HG03354 (cell line): ENCODE results near the gene SLC26A6.

ENCODE experiments used
- ATAC-seq: cut with Tn5 transposase; IDR thresholded peaks from one replicate; pipeline ENCODE4 v1.9.1; 2021; ENCODE audit warnings: mild to moderate bottlenecking; ENCODE audit not compliant: unreplicated experiment, poor library complexity, severe bottlenecking

SLC26A6 gene

DNA sequence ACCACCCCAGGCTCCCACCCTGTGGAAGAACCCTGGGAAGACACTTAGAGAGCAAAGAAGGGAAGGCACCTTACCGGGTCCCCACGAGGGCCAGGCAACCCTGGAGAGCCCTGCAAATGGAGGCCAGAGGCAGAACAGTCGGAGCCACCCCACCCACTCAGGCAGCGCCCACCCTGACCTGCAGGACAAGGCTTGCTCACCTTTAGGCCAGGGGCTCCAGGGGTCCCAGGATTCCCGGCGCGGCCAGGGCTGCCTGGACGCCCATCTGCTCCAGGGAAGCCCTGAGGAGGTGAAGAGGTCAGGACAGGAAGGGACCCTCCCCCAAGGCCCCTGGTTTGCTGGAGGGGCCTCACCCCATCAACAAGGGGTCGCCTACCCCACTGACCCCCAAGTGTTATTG lies 50.4 kb downstream of the SLC26A6 start:
- no peak for ATAC-seq

DNA sequence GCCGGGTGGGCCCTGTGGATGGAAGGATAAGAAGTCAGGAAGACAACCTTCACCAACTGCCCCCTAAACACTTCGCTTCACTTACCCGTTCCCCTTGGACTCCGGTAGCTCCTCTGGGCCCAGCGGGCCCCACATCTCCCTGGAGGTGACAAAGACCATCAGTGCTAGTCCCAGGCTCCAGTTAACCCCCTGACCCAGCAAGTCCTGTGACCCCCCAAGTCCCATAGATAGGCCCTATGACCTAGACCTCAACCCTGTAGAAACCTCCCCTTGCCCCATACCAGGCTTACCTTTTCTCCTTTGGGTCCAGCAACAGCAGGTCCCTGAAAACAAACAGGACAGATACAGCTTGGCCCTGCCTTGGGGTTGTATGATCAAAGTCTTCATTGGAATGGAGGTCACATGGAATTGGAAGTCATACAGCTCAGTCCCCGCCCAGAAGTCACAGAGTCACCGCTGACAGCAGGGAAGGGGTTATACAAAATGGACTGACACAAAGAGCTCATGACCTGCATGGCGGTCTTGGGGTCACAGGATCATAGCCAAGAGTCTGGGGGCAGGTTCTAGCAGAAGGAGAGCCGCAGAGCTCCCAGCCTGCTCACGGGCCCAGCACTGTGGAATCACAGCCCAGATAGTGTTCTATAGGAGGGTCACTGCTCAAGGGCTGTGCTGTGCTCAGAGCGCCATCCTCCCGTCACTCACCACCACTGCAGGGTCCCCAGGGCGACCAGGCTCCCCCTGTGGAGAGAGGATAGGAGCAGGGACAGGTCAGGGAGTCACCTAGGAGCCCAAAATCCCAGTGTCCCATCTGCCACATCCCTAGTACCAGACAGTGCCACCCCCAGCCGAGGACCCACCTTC lies 53.4 kb downstream of the SLC26A6 start:
- ATAC-seq: no peak

DNA sequence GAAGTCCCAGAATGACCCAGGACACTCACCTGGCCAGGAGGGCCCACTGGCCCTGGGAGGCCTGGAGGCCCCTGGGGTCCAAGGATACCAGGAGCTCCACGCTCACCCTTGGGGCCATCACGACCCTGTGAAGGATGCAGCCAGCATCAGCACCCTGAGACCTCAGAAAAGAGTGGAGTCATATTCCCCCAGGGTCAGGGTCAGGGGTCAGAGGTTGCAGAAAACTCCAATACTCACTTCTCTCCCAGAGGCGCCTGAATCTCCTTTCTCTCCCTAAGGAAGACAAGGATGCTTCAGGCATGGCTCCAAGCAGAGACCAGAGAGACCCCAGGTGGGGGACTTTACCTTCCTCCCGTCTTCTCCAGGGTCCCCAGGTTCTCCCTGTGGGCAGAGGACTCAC lies 58.6 kb downstream of the SLC26A6 start:
- no peak for ATAC-seq
